Stomach (tissue), 4 donors: ENCODE results near the gene CLEC16A.

Experiments
- CTCF ChIP-seq, 7 experiments: fragments of 450-650 bp in 4 of 7; fragments of 200-600 bp in 3 of 7; sonication (generic) in 3 of 7; IDR thresholded peaks; one replicate each; pipeline ENCODE4 v1.5.1; 2016 to 2019; ENCODE audit warnings: antibody characterized with exemption in 7 of 7, control low read depth in 2 of 7, mild to moderate bottlenecking in 1 of 7
- POLR2A ChIP-seq, 4 donors: fragments of 450-650 bp; IDR thresholded peaks; one replicate each; pipeline ENCODE4 v1.6.1; 2016; ENCODE audit warnings: antibody characterized with exemption in 4 of 4, control low read depth in 2 of 4, mild to moderate bottlenecking in 1 of 4, moderate library complexity in 1 of 4
- POLR2AphosphoS5 ChIP-seq, 3 donors: sonication (generic); formaldehyde crosslinking; IDR thresholded peaks; one replicate each; pipeline ENCODE4 v1.6.1; 2016; ENCODE audit warnings: antibody characterized with exemption in 3 of 3

GRCh38 chr16:11006656-11007055 lies 62.3 kb downstream of the CLEC16A start:
- TF ChIP-seq CTCF (IDR thresholded peaks at IDR 0.05): no peak
- TF ChIP-seq POLR2AphosphoS5 (IDR thresholded peaks at IDR 0.05): no peak
- no peak for TF ChIP-seq POLR2A (IDR thresholded peaks at IDR 0.05)
